Measurements from ENCODE around the gene GTF2A1L.

The GTF2A1L gene

GRCh38 chr2:48617618-48618017 is at the start of gene GTF2A1L:
Gene GTF2A1L (plus strand): TSS chr2:48617856. CDS start chr2:48617875, 19 bp downstream.
- Histone ChIP-seq H3K4me1 (ENCODE audit: low read length) (no peaks in the 10 kb centered on the region), H2AFZ (ENCODE audit: low read depth, low read length) (no peak within 1 kb of the TSS), H4K20me1 (ENCODE audit: insufficient read depth, low read length) (no peaks in the 10 kb centered on the region), H3K27me3 (ENCODE audit: low read depth, low read length) (no peaks in the 10 kb centered on the region), H3K27ac (ENCODE audit: low read length) (no peak within 1 kb of the TSS), H3K9ac (ENCODE audit: low read length) (no peak within 1 kb of the TSS), H3K36me3 (replicated peaks; ENCODE audit: low read depth, low read length) (no peaks in the 10 kb centered on the region), H3K79me2 (ENCODE audit: low read length) (no peaks in the 10 kb centered on the region), H3K4me2 (ENCODE audit: low read length) (no peak within 1 kb of the TSS), H3K9me3 (ENCODE audit: insufficient read depth, low read length) (no peaks in the 10 kb centered on the region), H3K4me3 (ENCODE audit: low read length) (no peak within 1 kb of the TSS)
- TF ChIP-seq EZH2phosphoT487 (IDR thresholded peaks at IDR 0.05; ENCODE audit: low read depth), result no peak
- TF ChIP-seq, protein P1, sequence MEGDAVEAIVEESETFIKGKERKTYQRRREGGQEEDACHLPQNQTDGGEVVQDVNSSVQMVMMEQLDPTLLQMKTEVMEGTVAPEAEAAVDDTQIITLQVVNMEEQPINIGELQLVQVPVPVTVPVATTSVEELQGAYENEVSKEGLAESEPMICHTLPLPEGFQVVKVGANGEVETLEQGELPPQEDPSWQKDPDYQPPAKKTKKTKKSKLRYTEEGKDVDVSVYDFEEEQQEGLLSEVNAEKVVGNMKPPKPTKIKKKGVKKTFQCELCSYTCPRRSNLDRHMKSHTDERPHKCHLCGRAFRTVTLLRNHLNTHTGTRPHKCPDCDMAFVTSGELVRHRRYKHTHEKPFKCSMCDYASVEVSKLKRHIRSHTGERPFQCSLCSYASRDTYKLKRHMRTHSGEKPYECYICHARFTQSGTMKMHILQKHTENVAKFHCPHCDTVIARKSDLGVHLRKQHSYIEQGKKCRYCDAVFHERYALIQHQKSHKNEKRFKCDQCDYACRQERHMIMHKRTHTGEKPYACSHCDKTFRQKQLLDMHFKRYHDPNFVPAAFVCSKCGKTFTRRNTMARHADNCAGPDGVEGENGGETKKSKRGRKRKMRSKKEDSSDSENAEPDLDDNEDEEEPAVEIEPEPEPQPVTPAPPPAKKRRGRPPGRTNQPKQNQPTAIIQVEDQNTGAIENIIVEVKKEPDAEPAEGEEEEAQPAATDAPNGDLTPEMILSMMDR (IDR thresholded peaks at IDR 0.05; ENCODE audit: low read depth, low read length), result no peak

DNA sequence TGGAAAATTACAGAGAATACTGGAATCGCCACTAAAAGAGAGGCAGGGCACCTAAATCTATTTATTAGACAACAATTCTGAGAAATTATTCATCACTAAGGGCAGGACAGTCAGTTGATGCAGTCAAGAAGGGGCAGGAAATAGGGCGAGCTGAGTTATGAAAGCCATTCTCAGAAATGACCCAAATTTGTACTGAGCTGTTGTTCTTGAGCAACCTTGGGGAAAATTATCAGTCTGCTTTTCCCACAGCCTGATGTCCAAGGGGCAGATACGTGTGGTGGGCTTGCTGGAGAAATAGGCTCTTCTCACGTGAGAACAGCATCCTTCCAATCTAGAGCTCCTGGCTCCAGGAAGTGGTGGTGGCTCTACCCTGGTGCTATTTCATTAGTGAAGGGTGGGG is 49.1 kb upstream of the GTF2A1L start:
- Histone ChIP-seq H3K79me2 (ENCODE audit: low read length) (no peaks in the 10 kb centered on the region), H4K20me1 (ENCODE audit: insufficient read depth, low read length) (no peaks in the 10 kb centered on the region), H3K36me3 (replicated peaks; ENCODE audit: low read depth, low read length) (no peaks in the 10 kb centered on the region), H3K4me3 (ENCODE audit: low read length) (no peak overlapping the region), H3K4me1 (ENCODE audit: low read length) (peaks cover 7% of the 10 kb centered on the region), H2AFZ (ENCODE audit: low read depth, low read length) (no peak overlapping the region), H3K4me2 (ENCODE audit: low read length) (no peak overlapping the region), H3K9me3 (ENCODE audit: insufficient read depth, low read length) (no peaks in the 10 kb centered on the region), H3K9ac (ENCODE audit: low read length) (no peak overlapping the region), H3K27me3 (ENCODE audit: low read depth, low read length) (peaks cover 23% of the 10 kb centered on the region), H3K27ac (ENCODE audit: low read length) (no peak overlapping the region)
- no peak for TF ChIP-seq EZH2phosphoT487 (IDR thresholded peaks at IDR 0.05; ENCODE audit: low read depth)
- TF ChIP-seq, protein P1 (IDR thresholded peaks at IDR 0.05; ENCODE audit: low read depth, low read length), result no peak

DNA sequence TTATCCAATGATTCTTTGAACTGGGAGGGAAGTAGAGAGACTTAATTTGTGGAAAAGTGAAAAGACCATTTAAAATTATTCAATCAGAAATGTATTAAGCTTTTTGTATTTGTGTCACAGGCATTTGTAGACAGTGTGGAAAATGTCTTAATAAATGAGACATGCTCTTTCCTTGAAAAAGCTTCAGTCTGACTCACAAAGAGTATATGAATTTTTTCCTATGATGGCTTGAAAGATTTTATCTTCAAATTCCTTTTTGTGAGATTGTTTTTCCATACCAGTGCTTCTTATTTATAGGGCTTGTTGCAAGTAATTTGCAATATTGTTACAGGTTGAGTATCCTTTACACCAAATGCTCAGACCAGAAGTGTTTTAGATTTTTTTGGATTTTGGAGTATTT is 48.2 kb upstream of the GTF2A1L start:
- Histone ChIP-seq H3K9me3 (ENCODE audit: insufficient read depth, low read length) (no peaks in the 10 kb centered on the region), H2AFZ (ENCODE audit: low read depth, low read length) (no peak overlapping the region), H3K4me1 (ENCODE audit: low read length) (peaks cover 7% of the 10 kb centered on the region), H3K9ac (ENCODE audit: low read length) (no peak overlapping the region), H3K27me3 (ENCODE audit: low read depth, low read length) (peaks cover 23% of the 10 kb centered on the region), H3K4me3 (ENCODE audit: low read length) (no peak overlapping the region), H3K4me2 (ENCODE audit: low read length) (no peak overlapping the region), H4K20me1 (ENCODE audit: insufficient read depth, low read length) (no peaks in the 10 kb centered on the region), H3K27ac (ENCODE audit: low read length) (no peak overlapping the region), H3K79me2 (ENCODE audit: low read length) (no peaks in the 10 kb centered on the region), H3K36me3 (replicated peaks; ENCODE audit: low read depth, low read length) (no peaks in the 10 kb centered on the region)
- TF ChIP-seq, protein P1 (IDR thresholded peaks at IDR 0.05; ENCODE audit: low read depth, low read length), result no peak
- no peak for TF ChIP-seq EZH2phosphoT487 (IDR thresholded peaks at IDR 0.05; ENCODE audit: low read depth)

- Histone ChIP-seq H3K4me1 (ENCODE audit: low read length) (peaks cover 7% of the 10 kb centered on the region), H3K4me3 (ENCODE audit: low read length) (no peak overlapping the region), H3K36me3 (replicated peaks; ENCODE audit: low read depth, low read length) (no peaks in the 10 kb centered on the region), H4K20me1 (ENCODE audit: insufficient read depth, low read length) (no peaks in the 10 kb centered on the region), H3K9ac (ENCODE audit: low read length) (no peak overlapping the region), H3K27me3 (ENCODE audit: low read depth, low read length) (peaks cover 20% of the 10 kb centered on the region), H3K9me3 (ENCODE audit: insufficient read depth, low read length) (no peaks in the 10 kb centered on the region), H3K79me2 (ENCODE audit: low read length) (no peaks in the 10 kb centered on the region), H2AFZ (ENCODE audit: low read depth, low read length) (no peak overlapping the region; the same call in 1 of the 2 replicates), H3K4me2 (ENCODE audit: low read length) (no peak overlapping the region), H3K27ac (ENCODE audit: low read length) (no peak overlapping the region)
- TF ChIP-seq, protein P1 (IDR thresholded peaks at IDR 0.05; ENCODE audit: low read depth, low read length), result no peak
- no peak for TF ChIP-seq EZH2phosphoT487 (IDR thresholded peaks at IDR 0.05; ENCODE audit: low read depth)
Measured at GRCh38 chr2:48572816-48573215, 44.8 kb upstream of the GTF2A1L start.

All from OCI-LY3 (cell line).